CD4-positive, alpha-beta T cell treated with Interleukin-6 for 4 hours (primary cell): ENCODE results near the gene ALK.

Experiments used
- DNase-seq: peaks from one replicate; pipeline ENCODE4 v3.0.0-alpha.2; 2020; ENCODE audit warnings: mixed read lengths

Gene ALK

DNA sequence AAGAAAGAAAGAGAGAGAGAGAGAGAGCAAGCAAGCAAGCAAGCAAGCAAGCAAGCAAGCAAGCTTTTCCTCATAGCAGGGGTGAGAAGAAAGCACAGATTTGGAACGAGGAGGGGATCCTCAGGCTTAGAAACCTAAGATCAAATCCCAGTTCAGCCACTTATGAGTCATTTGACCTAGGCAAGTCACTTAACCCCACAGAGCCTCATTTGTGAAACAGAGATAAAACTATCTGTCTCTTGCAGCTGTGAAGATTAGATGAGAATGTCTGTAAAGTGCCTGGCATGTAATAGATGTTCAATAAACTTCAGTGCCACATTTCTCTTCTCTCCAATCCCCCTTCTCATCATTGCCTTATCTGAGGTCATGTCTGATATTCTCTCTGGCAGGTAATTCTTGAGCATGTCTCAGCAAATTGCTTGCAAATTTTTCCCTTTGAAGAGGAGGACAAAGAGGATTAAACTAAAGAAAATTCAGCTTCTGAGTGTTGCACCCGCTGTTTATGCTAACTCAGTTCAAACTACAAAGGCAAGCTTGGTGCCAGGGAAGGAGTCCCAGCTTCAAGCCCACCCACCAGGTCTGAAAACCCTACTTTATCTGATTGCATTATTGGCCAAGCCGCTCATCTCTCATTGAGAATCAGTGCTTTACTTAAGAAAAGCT lies 20.3 kb downstream of the ALK start:
- DNase-seq: no peak

DNA sequence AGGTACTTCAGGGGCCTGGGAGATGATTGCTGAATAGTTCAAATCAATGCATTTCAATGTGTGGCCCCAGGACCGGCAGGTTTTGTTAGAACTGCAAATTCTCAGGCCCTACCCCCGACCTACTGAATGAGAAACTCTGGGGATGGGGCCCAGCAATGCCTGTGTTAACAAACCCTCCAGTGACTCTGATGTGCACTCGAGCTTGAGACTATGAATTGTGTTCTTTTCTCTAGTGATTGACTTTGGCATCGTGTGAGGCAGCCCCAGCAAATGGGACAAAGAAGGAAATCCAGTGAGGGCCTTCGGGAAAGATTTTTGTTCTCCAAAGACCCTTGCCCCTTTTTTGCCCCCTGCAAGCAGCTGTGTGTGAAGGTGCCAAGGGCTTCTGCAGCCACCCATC lies 22.4 kb downstream of the ALK start:
- DNase-seq: no peak

DNA sequence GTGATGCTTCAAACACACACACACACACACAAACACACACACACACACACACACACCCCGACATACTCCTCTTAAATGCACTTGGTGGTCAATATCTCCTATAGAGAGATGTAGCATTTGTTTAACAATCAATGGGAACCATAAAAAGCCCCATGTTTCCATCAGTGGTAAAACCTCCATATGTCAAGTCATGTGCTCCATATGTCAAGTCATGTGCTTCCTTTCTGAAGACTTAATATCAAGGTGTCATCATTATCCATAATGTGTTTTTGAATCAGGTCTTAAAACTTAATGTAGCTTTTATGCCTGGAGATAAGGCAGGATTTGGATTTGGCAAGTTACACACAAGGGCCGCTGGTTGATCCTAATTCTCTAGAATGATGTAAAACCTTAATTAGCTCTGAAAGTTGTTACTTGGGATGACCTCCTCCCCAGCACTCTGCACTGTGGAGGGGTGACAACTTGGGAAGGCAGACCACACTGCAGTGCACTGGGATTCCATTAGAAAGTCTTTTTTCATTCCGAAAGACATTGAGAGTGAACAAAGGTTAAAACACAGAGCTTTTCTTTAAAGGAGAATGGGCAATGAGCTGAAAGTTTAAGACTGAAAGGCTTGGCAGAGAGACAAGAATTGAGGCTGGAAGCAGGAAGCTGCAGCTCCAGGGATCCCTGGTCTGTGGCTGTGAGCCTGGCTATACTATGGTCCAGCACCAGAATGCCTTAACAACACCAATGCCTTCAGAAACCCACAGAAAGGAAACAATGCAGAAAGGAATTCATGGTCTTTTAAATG lies 26.4 kb downstream of the ALK start:
- DNase-seq: no peak

DNA sequence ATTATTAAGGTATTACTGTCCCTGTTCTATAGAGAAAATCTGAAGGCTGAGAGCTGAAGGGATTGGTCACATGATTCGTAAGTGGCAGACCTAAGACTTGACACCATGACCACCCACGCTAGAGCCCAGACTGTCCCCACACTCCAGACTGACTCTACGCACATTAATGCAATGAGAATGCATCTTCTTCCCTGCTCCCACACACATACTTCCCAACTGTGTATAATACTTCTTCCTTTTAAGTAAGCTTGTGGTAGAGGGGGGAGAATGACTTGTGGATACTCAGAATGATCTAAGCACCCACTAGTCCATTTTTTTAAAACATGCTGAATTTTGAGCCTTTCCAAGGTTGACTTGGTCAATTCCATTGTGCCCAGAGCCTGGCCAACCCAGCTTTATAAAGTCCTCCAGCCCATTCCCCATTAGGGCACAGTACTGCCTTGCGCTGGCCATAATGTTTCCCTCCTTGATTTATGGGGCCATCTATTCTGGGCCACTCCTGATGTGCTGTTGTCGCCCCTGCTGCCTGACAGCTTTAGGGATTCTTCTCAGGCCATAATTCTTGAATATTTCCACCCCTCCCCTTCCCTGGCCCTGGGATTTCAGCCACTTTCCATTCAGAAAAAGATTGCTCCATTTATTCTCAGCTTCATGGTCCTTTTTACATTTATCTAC lies 28.7 kb downstream of the ALK start:
- no peak for DNase-seq

DNA sequence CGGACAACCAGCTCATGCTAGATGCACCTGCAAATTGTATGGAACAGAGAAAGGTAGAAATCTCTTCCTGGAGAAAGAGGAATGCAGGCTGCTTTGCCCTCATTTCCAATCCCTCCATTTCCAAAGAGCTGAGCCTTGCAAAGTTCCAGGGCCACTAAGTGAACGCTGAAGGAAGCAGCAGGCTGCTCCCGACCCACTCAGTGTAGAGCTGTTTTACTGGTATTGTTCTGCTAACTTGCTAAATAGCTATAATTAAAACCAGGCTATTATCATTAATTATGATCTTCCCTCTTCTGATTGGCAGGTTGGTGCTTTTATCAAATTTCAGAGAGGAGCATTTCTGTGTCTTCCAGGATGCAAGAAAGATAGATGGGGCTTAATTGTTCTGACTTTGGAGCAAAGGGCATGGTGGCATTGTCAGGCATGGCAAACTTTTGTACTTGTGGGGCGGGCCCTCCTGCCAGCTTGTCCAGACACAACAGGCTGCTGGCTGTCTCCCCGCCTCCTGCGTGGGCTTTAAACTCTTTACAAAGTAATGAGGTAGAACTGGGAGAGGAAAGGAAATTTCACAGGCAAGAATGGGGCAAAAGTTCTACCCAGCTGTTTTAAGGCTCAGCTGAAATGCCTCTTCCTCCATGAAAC lies 40.2 kb downstream of the ALK start:
- DNase-seq: no peak

DNA sequence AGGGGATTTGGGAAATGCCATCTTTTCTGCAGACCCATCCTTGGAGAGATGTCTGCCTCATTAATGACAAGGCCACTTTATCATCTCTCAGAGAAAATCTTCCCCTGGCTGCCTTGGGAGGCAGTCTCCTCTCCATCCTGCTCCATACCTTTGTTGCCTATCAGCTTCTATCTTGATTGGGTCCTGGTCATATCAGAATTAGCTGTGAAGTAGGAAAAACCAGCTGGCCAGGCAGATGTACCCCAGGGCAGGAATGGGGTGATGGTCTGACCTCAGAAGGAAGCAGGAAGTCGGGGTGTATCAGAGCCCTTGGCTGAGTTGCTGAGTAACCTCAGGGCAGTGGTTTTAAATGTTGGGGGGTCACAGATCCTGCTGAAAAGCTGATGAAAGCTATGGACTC lies 41.3 kb downstream of the ALK start:
- DNase-seq: no peak

DNA sequence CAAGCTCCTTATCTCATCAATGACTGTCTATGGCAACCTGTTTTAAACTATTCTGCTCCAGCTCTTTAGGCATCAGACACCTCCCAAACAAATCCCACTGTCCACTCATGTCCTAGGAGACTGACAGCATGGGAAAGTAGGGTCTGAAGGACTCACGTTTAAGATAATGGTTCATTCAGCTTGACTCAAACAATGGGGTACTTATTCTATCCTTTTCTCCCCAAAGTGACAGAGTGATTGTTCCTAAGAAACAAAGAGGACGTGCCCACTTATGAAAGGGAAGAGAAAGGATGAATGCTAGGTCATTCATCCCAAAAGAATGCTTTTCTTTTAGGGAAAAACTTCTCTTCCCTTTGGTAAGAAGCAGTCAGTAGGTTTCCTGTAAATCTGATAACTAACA lies 41.9 kb downstream of the ALK start:
- DNase-seq: no peak

DNA sequence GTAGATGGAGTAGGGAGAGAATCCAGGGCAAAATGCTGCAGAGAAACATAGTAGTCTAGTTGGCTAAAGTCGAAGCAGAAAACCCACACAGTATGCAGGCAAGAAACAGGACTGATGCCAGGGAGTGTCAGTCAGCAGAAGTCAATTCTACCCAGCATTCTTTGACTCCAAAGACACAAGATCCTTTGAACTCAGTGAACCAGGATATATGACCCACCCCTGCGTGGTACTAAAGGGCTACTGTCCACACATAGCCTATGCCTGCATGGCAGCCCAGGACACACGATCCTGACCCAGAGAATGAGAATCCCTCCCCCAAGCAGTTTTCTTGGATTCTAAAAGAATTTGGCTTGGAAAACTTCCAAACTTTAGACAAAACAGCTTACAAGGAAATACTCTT lies 42.5 kb downstream of the ALK start:
- no peak for DNase-seq

DNA sequence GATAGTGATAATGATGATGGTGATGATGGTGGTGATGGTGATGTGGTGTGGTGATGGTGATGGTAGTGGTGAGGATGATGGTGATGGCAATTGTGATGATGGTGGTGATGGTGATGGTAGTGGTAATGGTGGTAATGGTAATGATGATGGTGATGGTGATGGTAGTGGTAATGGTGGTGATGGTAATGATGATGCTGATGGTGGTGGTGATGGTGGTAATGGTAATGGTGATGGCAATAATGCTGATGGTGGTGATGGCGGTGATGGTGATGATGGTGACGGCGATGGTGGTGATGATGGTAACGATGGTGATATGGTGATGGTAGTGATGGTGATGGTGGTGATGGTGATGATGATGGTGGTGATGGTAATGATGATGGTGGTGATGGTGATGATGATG lies 45.0 kb downstream of the ALK start:
- no peak for DNase-seq

DNA sequence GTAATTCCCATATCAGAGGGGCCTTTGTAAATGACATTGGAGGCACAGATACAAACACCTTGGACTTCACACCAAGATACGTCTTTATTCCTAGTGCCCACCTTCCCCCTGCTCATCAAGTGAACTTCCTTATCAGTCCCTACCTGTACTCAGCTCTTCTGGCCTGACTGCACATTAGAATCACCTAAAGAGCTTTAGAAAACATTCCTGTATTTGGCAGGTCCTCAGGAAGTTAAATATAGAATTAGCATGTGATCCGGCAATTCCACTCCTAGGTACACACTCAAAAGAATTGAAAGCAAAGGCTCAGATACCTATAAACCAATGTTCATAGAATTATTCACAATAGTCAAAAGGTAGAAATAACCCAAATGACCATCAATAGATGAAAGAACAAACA lies 46.6 kb downstream of the ALK start:
- no peak for DNase-seq

DNA sequence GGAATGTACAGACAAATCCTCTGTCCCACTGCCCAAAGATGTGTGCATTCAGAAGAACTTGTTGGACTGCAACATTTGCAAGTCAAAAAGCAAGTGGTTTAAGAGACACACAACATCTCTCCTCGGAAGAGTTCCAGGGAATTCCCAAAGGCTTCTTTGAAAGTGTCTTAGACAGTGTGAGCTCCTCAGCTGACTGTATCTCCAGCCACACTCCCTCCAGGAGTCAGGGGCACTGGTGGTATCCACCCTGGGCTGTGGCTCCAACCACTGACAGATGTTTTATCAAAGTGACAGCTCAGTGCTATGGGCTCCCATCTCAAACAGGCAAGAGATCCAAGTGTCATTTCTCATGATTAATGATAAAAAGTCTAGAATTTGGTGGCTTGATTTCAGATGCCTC lies 48.5 kb downstream of the ALK start:
- no peak for DNase-seq

DNA sequence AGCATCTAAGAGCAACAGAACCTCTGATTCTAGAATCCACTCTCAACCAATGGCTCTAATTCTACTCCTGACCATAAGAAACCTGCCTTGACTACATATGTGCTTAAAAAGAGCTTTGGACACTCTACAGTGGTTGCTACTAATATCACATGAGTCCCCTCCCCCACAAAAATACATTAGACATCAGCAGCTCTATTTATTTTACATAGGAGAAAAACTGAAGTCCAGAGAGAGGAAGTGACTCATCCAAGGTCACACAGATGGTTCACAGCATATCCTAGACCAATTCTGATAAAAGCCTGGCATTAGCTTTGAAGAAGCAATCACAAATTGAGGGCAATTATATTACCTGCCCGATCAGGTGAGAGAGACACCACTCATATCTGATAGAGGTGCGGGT lies 49.8 kb downstream of the ALK start:
- no peak for DNase-seq

DNA sequence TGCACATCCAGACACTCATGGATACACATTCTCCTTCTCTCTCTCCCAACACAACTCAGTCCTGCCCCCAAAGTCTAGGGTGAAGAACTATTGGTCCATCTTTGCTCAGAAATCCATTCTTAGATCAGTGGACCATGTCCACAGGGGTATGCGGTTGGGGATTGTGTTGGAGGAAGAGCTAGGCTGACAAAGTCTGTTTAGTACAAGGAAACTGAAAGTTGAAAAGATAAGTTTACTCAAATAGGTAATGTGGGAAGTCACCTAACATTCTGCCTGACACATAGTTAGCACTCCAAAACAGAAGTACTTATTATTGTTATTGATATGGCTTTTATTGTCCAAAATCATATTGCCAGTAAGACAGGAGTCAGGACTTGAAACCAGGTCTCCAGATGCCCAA lies 55.9 kb downstream of the ALK start:
- DNase-seq: no peak

DNA sequence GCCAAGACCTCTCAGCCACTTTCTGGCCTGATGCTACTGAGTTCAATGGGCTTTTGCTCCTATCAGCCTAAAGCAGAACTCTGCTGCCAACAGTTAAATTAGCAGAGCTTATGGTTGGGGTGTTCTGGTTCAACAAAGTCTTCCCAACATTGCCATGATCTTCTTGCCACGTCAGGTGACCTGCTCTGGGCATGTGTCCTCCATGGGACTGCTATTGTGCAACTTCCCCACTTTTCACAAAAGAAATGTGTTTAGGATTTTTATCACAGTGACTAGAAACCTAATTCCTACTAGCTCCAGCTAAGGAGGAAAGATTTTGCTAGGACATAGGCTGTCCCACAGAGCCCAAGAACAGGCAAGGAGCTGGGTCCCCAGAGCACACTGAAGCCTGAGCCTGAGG lies 56.4 kb downstream of the ALK start:
- DNase-seq: no peak

DNA sequence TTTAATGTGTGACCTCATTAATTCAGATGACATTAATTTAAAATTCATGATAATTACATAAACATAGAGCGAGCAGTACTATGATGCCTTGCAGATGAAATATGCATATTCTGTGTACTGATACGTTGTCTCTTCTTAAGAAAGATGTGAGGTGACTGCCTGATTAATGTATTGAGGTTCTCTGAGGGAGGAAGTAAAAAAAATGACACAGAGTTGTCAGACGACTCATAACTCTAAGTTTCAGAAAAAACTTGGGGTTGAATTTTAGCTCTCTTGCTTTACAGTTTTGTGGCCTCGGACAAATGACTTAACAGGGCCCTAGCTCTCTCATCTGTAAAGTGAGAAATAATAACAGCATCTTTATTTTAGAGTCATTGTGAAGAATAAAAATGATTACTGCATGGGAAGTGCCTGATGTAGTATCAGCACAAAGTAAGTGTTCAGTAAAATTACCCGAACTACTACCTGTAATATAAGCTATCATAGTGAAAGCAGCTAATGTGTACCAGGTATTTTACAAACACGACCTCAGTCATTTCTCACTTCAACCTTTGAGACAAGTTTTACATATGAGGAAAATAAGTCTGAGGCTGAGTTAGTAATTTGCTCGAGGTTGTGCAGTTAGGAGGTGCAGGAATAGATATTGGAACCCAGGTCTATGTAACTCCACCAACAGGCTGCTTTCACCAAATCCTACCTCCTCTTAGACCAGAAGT lies 65.3 kb downstream of the ALK start:
- no peak for DNase-seq

DNA sequence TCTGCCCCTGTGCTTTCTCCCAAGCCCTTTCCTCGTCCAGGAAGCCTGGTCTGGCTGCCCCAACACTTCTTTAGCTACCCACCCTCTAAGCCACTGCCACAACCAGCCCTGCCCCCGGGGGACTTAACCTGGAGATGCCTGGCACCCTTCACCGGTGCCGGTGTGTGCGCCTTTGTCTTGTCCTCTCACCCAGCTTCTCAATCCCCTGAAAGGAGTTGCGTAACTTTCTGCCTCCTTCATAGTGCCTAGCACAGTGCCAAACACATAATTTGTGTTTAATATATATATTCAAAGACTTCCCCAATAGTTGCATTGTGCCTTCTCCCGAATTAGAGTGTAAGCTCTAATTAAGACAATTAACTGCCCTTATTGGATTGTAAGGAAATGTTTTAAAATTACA lies 70.6 kb downstream of the ALK start:
- DNase-seq: no peak

DNA sequence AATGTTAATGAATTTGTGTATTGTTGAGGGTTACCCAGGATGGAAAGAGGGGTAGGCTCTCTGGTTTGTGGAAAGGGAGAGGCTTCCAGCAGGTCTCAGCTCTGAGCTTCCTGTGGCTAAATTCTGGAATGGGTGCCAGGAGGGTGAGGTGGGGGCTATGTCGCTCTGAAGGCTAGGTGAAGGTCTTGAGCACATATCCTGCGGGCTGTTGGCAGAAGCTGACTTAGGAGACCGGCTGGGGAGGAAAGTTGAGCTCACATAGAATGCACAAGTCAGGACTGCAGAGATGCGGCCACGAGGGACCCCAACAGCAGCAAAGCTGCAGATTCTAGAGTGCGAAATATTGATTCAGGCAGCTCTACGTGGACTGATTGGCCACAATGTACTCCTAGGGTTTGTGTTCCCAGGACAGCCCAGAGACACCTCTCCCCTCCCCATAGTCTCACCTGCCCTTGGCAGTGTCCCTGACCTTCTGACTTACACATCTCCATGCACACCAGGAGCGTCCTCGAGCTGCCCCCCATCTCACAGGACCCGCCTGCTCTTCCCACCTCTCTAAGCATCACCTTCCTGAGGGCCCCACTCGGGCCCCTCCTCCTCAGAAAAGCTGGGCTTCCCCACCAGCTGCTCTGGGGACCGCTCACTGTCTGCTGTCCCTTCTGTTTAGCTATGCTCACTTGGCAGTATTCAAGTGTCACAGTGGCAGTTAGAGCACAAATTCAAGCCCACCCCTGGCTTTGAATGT lies 72.6 kb downstream of the ALK start:
- no peak for DNase-seq

DNA sequence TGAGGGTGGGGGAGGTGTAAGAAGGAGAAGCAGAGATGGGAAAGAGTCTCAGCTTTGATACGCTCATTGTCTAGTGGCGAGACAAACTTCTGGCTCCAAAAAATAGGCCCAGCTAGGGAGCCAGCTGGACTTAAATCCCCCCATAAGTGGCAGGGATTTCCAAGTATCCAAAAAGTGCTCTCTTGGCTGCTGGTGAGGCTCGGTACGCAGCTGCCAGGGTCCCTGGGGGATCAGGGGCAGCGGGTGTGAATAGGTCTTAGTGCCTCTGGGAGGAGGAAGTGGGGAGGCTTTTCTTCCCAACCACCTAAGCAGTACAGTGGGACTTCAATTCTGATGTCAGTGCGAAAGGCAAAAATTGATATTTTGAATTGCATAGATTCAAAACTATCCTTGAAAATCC lies 73.5 kb downstream of the ALK start:
- no peak for DNase-seq

DNA sequence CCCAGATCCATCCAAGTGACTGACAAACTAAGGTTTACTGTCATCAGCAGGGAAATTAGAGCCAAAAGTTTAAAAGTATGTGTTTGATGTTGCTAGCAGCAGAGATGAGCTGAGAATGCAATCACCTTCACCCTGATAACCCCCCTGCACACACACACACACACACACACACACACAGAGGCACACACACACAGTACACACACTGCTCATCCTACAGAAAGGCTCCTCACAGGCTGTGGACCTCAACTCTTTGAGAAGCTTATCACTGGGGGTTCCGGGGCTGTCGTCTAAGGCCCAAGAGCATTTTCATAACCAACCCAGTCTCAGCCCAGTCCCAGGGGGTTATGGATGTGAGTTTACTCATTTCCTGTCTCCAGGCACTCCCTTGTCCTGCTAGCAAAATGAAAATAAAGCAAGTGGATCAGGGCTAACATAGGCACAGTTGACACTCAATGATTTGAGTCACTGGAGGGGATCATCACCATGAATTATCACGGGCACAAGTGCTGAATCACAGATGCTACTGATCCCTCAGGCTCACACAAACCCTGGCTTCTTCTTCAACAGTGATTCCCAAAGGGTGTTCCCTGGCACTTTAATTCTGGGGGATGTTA lies 76.6 kb downstream of the ALK start:
- no peak for DNase-seq

DNA sequence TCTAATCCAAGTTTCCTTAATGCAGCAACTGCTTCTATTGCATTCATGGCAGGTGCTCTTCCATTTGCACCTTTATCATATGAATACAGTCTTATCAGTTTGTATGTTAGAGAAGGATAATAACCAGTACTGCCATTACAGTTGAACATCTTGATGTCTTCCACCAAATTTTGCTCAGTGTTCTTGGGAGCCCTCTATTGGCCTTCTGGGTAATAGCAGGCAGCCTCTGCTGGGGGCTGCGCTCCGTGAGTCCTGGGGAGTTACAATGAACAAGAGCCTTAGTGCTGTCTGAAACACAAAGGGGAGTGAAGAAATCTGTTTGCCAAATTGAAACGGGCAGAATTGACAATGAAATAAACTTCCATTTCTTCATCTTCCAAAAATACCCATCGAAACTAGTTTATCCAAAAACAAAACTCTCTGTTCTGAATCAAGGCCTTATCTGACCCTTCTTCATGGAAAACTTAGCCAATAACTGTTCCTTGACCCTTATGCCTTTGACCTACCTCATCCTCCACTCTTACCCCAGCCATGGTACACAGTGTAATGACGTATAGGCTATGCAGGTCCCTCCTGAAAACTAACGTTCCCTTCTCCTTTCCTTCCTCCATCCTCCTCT lies 79.9 kb downstream of the ALK start:
- DNase-seq: peak; percentile 4

DNA sequence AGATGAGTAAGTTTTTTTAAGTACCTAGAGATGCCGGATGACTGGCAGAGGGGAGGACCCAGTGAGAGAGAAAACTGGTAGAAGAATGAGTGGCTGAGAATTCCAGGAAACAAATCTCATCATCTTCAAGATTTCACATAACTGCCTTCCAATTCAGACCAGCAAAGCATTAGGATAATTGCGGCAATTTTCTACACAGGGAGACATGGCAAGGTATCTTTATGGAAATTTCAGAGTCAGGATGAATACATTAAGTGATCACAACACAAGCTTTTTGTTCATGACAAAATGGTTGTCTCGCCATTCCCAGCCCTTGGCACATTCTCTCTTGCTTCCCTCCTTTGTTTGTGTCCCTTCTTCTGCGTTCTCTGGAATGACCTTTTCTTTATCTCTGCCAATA lies 82.1 kb downstream of the ALK start:
- no peak for DNase-seq
